IgD-negative memory B cell (primary cell): Measurements from ENCODE around the gene FGG. TPM values are rescaled to one million over a fixed set of nuclear protein-coding genes. Genes with fewer than 3 reads are reported as not detected.
A peak's percentile ranks its signal among the peaks of the same experiment; 100 is the strongest.

ENCODE experiments used
- H3K27ac Mint-ChIP-seq, 3 donors: one replicate each; pipeline ENCODE4 v1.8.0; 2020 to 2022; ENCODE audit warnings: mild to moderate bottlenecking in 3 of 3, mixed read lengths in 3 of 3, moderate library complexity in 1 of 3
- H3K27me3 Mint-ChIP-seq: one replicate; pipeline ENCODE4 v1.8.0; 2021; ENCODE audit warnings: mixed read lengths
- H3K36me3 Mint-ChIP-seq: one replicate; pipeline ENCODE4 v1.8.0; 2020; ENCODE audit warnings: mild to moderate bottlenecking, mixed read lengths
- H3K4me1 Mint-ChIP-seq, 3 donors: one replicate each; pipeline ENCODE4 v1.8.0; 2020 to 2022; ENCODE audit warnings: mixed read lengths in 3 of 3, mild to moderate bottlenecking in 1 of 3
- H3K4me3 Mint-ChIP-seq, 4 donors: one replicate each; pipeline ENCODE4 v1.8.0; 2020 to 2022; ENCODE audit warnings: mild to moderate bottlenecking in 4 of 4, mixed read lengths in 4 of 4, moderate library complexity in 3 of 4
- H3K9me3 Mint-ChIP-seq, 3 donors: one replicate each; pipeline ENCODE4 v1.8.0; 2020 to 2021; ENCODE audit warnings: mixed read lengths in 3 of 3, mild to moderate bottlenecking in 1 of 3
- polyA plus RNA-seq: library from polyadenylated mRNA; unstranded; fragments of 300-500 nt; fragmentation: Illumina TruSeq; gene quantifications from one replicate; pipeline ENCODE4 v1.2.3, GENCODE V29; 2021

Gene FGG
- polyA plus RNA-seq: not detected

DNA sequence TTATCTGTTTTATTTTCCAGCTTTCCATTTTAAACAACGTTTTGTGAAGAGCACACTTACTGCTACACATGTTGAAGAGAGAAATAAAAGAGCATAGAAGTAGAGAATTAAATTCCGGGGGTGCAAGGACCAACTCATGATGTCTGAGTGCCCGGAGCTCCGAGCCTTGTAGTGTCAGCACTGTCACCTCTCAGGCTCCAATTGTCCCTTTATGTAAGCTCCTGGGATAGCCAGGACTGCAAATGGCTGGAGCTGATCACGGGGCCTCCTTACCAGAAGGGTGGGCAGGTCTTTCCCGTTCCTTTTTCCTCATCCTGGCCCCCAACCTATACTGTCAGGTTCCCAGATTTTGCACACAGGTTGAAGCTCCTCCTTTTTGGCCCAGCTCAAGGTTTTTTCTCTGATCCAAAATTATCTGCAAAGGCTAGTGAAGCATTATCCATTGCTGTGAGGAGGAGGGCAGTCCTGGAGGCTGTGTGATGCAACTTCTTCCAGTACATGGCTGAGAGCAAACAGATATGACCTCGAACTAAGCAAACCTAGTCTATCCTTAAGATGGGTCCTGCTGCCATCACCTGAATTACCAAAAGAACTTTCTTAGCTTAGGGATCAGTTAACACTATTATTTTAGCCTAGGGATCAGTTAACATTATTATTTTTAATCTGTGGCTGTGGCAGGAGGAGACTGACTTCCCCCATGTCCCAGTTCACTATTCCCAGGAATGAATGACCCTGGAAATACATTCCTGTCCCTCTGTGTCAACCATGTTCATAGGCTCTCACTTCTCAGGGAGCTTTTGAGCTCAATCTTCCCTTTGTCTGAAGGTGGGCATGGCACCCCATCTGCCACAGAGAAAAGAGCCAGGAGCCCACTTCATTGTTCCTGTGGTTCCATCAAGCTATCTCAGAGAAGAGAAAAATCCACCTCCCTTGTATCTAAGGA is at the start of gene FGG:
TSS of gene FGG (minus strand) at position 185 of the 943 bp plus-strand sequence. CDS start at position 138, 47 bp downstream.
- H3K9me3 Mint-ChIP-seq: no peaks in the 10 kb centered on the region
- no peak within 1 kb of the TSS for H3K4me3 Mint-ChIP-seq
- no peaks in the 10 kb centered on the region for H3K36me3 Mint-ChIP-seq
- no peak within 1 kb of the TSS for H3K27ac Mint-ChIP-seq
- peaks cover 7 to 12% (median 11%) of the 10 kb centered on the region in 3 donors for H3K4me1 Mint-ChIP-seq
- peaks cover 6% of the 10 kb centered on the region for H3K27me3 Mint-ChIP-seq

DNA sequence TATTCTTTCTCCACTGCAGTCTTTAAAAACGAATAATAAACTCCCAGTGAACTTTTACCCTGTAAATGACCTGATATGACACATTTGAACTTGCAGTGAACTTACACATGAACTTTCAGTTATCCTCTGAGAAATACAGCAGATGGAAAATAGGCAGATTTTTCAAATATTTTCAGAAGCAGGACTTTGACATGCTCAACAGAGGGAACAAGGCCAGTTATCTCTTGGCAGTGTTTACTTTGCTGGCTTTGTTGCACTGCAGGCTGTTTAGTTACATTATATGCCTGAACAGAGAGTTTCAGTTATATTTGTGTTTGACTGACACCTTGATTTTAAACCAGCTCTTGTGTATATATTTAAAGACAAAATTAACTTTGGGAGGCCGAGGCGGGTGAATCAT is 47.6 kb upstream of the FGG start:
- Mint-ChIP-seq H3K27ac (no peak overlapping the region), H3K4me3 (no peak overlapping the region), H3K4me1 (peaks cover 0 to 3% (median 0%) of the 10 kb centered on the region in 3 donors), H3K36me3 (no peaks in the 10 kb centered on the region), H3K9me3 (peaks cover 0 to 10% (median 8%) of the 10 kb centered on the region in 3 donors), H3K27me3 (peaks cover 2% of the 10 kb centered on the region)

DNA sequence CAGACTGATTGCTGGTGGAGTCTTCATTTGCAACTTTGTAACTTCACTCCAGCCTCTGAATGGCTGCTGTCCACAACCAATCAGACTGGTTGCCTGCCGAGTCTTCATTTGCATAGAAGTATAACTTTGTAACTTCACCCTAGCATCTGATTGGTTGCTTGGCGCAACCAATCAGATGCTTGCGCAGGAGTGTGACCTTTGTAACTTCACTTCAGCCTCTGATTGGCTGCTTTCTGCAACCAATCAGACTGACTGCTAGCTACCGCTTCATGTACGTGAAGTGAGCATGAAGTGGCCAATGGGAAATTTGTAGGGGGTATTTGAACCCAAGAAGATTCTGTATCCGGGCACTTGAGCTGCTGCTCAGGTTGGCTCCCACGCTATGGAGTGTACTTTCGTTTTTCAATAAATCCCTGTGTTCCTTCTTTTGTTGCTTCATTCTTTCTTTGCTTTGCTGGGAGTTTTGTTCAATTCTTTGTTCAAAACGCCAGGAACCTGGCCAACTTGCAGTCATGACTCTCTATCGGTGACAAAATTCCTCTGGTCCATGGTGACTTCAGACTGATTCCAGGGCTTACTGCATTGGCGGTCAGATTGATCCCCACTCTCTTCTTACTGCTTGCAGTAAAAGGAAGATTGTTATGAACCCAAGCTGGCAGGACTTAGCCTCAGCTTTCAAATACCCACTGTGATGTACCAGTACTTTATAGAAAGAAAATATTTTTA is 46.4 kb upstream of the FGG start:
- peaks cover 2% of the 10 kb centered on the region for H3K27me3 Mint-ChIP-seq
- peaks cover 0 to 3% (median 0%) of the 10 kb centered on the region in 3 donors for H3K4me1 Mint-ChIP-seq
- no peak overlapping the region for H3K27ac Mint-ChIP-seq
- H3K4me3 Mint-ChIP-seq: no peak overlapping the region
- H3K36me3 Mint-ChIP-seq: no peaks in the 10 kb centered on the region
- H3K9me3 Mint-ChIP-seq: peaks cover 0 to 10% (median 8%) of the 10 kb centered on the region in 3 donors

DNA sequence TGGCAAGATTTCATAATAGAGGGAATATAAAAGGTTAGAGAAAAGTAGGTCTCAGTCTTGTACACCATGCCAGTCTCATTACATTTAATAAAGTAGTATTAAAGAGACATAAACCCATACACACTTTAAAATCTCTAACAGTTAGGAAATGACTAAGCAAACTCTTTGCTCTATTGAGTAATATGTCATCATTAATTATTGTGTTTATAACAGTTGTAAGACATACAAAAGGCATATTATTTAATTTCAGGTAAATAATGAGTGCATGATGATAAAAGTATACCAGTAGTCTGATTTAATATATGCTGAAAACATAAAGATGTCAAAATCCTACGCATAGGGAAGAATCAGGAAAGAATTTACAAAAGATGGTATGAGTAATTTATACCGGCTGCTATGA is 31.0 kb upstream of the FGG start:
- no peaks in the 10 kb centered on the region for H3K9me3 Mint-ChIP-seq

DNA sequence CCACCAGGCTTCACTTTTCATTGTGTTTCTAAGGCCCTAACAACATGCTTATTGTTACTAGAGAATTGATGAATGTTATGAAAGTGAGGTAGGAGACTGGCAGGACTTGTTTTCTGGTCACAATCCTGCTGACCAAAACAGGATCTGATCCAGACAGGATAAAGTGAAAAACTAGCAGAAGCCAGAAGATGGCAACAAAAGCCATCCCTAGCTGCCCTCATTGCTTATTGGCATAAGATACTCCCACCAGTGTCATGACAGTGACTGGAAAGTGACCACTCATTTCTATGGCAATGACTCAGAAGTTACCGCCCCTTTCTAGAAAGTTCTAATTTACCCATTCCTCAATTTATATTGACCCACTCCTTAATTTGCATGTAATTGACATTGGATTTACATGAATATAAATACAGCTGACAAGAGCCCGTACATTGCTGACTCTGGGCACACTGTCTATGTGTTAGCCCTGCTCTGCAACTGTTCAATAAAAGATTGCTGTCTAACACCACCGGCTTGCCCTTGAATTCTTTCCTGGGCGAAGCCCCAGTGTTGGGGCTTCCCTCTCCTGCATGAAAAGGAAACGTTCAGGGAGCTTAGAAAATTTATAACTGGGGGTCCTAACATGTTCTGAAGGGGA is 30.0 kb upstream of the FGG start:
- peaks cover 0 to 2% (median 0%) of the 10 kb centered on the region in 3 donors for H3K4me1 Mint-ChIP-seq
- H3K36me3 Mint-ChIP-seq: no peaks in the 10 kb centered on the region
- H3K27me3 Mint-ChIP-seq: peaks cover 7% of the 10 kb centered on the region
- H3K27ac Mint-ChIP-seq: no peak overlapping the region
- H3K4me3 Mint-ChIP-seq: no peak overlapping the region
- H3K9me3 Mint-ChIP-seq: no peaks in the 10 kb centered on the region

More for the DNA sequence above, 31.0 kb upstream of the FGG start:
- Mint-ChIP-seq H3K27me3 (peaks cover 7% of the 10 kb centered on the region), H3K27ac (no peak overlapping the region), H3K4me3 (no peak overlapping the region), H3K36me3 (no peaks in the 10 kb centered on the region), H3K4me1 (no peaks in the 10 kb centered on the region)

DNA sequence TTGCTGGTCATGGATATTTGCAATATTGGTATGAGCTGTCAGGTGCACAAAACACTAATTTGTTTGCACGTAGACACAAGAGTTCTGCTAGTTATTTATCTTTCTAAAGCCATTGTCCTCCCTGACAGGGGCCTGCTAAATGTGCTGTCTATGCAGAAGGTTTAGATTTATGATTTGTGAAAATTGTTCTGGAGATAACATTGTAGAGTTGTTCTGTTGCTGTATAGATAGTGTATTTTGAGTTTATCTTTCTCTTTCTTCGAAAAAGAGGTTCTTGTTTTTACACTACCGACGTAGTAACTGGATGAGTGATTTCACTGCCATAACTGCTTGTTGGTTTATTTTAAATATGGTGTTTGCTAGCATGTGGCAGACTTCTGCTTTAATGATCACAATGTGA is 28.5 kb upstream of the FGG start:
- Mint-ChIP-seq H3K4me1 (peaks cover 0 to 2% (median 1%) of the 10 kb centered on the region in 3 donors), H3K27ac (no peak overlapping the region), H3K36me3 (no peaks in the 10 kb centered on the region), H3K9me3 (no peaks in the 10 kb centered on the region), H3K27me3 (peaks cover 5% of the 10 kb centered on the region), H3K4me3 (no peak overlapping the region)

DNA sequence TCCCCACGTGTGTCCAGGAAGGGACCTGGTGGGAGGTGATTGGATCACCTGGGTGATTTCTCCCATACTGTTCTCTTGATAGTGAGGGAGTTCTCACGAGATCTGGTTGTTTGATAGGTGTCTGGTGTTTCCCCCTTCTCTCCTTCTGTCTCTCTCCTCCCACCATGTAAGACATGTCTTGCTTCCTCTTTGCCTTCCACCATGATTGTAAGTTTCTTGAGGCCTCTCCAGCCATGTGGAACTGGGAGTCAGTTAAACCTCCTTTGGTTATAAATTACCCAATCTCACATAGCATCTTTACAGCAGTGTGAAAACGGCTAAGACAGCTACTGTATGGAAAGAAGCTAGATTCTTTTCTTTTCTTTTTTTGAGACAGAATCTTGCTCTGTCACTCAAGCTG is 21.6 kb upstream of the FGG start:
- peaks cover 0 to 2% (median 1%) of the 10 kb centered on the region in 3 donors for H3K4me1 Mint-ChIP-seq
- peaks cover 0 to 3% (median 2%) of the 10 kb centered on the region in 3 donors for H3K9me3 Mint-ChIP-seq
- no peaks in the 10 kb centered on the region for H3K36me3 Mint-ChIP-seq
- H3K27ac Mint-ChIP-seq: no peak overlapping the region
- no peak overlapping the region for H3K4me3 Mint-ChIP-seq
- peaks cover 16% of the 10 kb centered on the region for H3K27me3 Mint-ChIP-seq

DNA sequence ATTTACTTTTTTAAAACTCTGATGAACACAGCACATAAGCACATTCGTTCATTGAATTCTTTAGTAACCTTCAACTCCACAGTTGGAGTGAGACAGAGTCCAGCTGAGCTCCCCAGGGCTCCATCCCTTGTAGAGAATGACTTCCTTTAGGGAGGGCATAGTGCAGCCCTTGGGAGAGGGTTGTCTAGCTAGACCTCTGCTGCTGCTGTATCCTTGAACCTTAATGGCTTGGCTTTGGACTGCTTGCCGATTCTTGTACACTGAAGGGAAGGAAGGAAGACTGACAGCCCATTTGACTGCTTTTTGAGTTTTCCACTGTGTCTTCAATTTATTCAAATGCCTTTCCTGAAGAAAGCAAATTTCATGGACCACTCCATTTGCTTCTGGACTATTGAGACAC is 19.4 kb upstream of the FGG start:
- H3K4me1 Mint-ChIP-seq: peaks cover 0 to 1% (median 0%) of the 10 kb centered on the region in 3 donors
- peaks cover 0 to 3% (median 2%) of the 10 kb centered on the region in 3 donors for H3K9me3 Mint-ChIP-seq
- H3K27ac Mint-ChIP-seq: no peak overlapping the region
- H3K27me3 Mint-ChIP-seq: peaks cover 14% of the 10 kb centered on the region
- H3K4me3 Mint-ChIP-seq: no peak overlapping the region
- no peaks in the 10 kb centered on the region for H3K36me3 Mint-ChIP-seq

DNA sequence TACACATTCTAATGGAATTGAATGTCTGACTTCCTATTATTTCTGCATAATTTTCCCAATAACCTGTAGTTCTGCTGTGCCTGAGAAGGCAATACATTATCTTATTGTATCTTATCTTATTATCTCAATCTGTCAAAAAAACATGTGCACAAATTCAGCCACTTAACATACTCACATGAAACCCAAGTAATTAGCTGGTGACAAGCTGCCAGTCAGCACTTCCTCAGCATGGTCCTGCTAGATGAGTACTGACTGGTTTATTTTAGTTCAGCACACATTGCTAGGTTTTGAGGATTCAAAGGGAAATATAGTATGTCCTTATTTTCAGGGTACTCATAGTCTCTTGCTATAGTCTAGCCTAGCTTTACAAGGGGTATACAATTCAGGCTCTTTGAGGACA is 17.9 kb upstream of the FGG start:
- Mint-ChIP-seq H3K4me1 (no peaks in the 10 kb centered on the region), H3K36me3 (no peaks in the 10 kb centered on the region), H3K27me3 (peaks cover 14% of the 10 kb centered on the region), H3K4me3 (no peak overlapping the region), H3K9me3 (peaks cover 0 to 3% (median 2%) of the 10 kb centered on the region in 3 donors), H3K27ac (no peak overlapping the region)

DNA sequence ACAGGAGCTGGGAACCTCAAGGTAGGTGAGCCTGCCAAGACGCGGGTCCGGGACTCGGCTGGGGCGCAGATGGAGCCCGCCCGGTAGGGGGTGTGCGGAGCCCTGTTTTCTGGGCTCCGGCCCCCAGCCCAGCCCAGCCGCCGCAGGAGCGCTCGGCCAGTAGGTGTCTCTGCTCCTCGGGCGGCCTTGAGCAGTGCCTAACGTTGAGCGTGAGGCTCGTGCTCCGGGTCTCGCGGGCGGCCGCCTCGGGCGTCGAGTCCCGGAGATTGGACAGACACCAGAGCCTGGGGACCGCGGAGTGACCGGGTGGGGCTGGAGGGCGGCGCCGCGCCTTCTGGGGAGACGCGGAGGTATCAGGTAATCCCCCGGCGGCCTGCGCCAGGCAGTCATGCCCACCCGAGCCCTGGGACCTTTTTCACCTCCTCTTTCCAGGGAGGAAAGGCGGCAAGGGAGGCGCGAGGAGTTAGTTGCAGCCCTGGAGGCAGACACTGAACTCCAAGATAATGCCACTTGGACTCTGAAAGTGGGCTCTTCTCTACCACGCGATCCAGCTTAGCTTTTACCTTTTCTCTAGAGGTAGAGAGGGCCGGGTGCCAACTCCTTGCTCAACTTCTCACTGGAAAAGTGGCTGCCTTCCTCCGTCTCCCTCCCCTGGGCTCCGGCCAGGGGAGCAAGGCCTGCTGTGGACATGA is 14.5 kb upstream of the FGG start:
- Mint-ChIP-seq H3K27ac (no peak overlapping the region), H3K4me3 (peak overlapping the region in 2 of 4 donors; percentile 18 to 78), H3K36me3 (no peaks in the 10 kb centered on the region), H3K4me1 (no peaks in the 10 kb centered on the region), H3K27me3 (peaks cover 5% of the 10 kb centered on the region), H3K9me3 (no peaks in the 10 kb centered on the region)

DNA sequence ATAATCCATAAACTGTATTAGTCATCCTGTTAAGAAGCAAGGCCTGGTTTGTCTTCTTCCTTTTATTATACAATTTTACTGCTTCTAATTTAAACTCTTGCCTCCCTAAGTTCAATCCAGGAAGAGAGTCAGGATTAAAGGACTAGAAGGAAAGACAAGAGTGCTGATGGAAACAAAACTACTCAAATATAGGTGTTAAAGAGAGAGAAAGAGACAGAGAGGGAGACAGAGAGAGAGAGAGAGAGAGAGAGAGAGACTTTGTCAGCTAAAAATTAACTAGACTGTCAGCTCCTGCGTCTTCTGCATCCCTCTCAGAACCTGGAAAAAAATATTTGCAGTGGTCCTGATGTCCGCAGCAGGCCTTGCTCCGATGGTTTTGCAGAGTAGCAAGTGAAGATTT is 13.5 kb upstream of the FGG start:
- peaks cover 3% of the 10 kb centered on the region for H3K27me3 Mint-ChIP-seq
- H3K36me3 Mint-ChIP-seq: no peaks in the 10 kb centered on the region
- H3K4me3 Mint-ChIP-seq: peak overlapping the region in 1 of 4 donors; percentile 10
- H3K27ac Mint-ChIP-seq: no peak overlapping the region
- H3K9me3 Mint-ChIP-seq: no peaks in the 10 kb centered on the region
- H3K4me1 Mint-ChIP-seq: no peaks in the 10 kb centered on the region

DNA sequence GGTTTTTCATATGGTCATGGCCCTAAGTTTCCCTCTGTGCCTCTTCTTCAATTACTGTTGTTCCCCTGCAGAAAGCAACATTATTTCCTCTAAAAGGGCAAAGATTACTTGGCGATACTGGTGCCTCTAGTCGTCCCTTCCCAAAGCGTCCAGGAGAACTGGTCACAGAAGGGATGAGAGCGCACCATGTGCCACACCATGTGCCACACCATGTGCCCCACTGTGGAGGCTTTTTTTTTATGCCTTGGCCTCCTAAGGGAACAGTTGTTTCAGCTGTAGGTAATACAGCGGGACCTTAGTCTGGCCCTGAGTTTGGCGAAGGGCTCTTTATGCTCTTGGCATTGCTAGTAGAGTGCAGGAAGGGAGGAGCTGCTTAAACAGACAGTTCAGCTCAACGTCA is 11.5 kb upstream of the FGG start:
- H3K27ac Mint-ChIP-seq: no peak overlapping the region
- peaks cover 2% of the 10 kb centered on the region for H3K27me3 Mint-ChIP-seq
- no peaks in the 10 kb centered on the region for H3K4me1 Mint-ChIP-seq
- H3K36me3 Mint-ChIP-seq: no peaks in the 10 kb centered on the region
- H3K4me3 Mint-ChIP-seq: no peak overlapping the region
- H3K9me3 Mint-ChIP-seq: no peaks in the 10 kb centered on the region

DNA sequence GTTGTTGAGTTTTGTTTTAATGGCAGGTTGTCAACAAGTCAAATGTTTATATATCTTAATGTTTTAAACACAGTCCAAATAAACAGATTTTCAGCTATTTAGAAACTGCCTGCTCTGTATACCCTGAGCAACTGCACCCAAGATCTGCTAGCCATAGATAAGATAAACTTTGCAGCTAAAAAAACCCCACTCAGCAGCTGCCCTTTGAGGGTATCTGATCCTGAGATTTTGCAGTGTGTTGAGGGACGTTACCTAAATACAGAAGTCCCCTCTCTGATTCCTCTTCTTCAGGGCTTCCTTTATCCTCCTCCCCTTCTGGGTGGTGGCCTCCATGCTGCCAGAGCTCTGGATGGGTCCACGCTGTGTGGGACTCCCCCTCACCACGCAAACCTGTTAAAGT is 11.0 kb upstream of the FGG start:
- no peak overlapping the region for H3K27ac Mint-ChIP-seq

DNA sequence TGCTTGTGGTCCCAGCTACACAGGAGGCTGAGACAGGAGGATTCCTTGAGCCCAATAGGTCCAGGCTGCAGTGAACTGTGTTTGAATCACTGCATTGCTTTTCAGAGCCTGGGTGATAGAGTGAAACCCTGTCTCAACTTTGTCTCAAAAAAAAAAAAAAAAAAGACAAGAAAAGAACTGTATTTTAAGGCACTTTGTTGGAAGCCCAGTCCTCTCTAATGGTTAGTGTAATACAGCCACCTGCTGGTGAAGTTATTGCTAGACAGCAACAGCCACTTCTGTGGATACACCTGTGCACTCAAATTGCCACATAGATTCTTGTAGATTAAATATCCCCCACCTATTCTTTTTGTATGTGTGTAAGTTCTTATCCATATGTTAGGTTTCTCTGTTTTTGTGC is 10.1 kb upstream of the FGG start:
- Mint-ChIP-seq H3K4me1 (peaks cover 0 to 4% (median 0%) of the 10 kb centered on the region in 3 donors), H3K4me3 (no peak overlapping the region), H3K36me3 (no peaks in the 10 kb centered on the region), H3K27ac (no peak overlapping the region), H3K27me3 (peaks cover 2% of the 10 kb centered on the region), H3K9me3 (no peaks in the 10 kb centered on the region)

More for the DNA sequence above, 11.0 kb upstream of the FGG start:
- Mint-ChIP-seq H3K4me1 (peaks cover 0 to 3% (median 0%) of the 10 kb centered on the region in 3 donors), H3K36me3 (no peaks in the 10 kb centered on the region), H3K4me3 (no peak overlapping the region), H3K9me3 (no peaks in the 10 kb centered on the region), H3K27me3 (peaks cover 2% of the 10 kb centered on the region)
